Suppressor macrophage (primary cell): Measurements from ENCODE around the gene MRPL14.
"Not testable (repeated sequence)": the region's sequence is repeated elsewhere in the genome, so short reads cannot be mapped to it uniquely, and the experiment has no call there.

Experiments
- DNase-seq, 4 experiments: peaks; one replicate each; pipeline ENCODE4 v3.0.0-alpha.2; 2020 to 2022

The MRPL14 gene

GRCh38 chr6:44097782-44098317 is 29.4 kb downstream of the MRPL14 start:
- DNase-seq, result no peak

GRCh38 chr6:44096612-44097011 is 30.6 kb downstream of the MRPL14 start:
- peak; percentile 84 to 90 (median 87) for DNase-seq

GRCh38 chr6:44095243-44095623 is 32.0 kb downstream of the MRPL14 start:
- not testable (repeated sequence) for DNase-seq

- DNase-seq, result no peak
These were observed 32.6 kb downstream of the MRPL14 start for GRCh38 chr6:44094403-44095242.

GRCh38 chr6:44093750-44094402 is 33.4 kb downstream of the MRPL14 start:
- no peak for DNase-seq

- DNase-seq, result no peak
These were observed 34.2 kb downstream of the MRPL14 start for GRCh38 chr6:44093066-44093465.

- DNase-seq, result no peak
These were observed 35.0 kb downstream of the MRPL14 start for GRCh38 chr6:44091981-44092884.

- not testable (repeated sequence) for DNase-seq
These were observed 35.9 kb downstream of the MRPL14 start for GRCh38 chr6:44091356-44091755.

- DNase-seq, result no peak
These were observed 36.8 kb downstream of the MRPL14 start for GRCh38 chr6:44090465-44090864.

GRCh38 chr6:44088827-44089590 is 38.2 kb downstream of the MRPL14 start:
- no peak for DNase-seq

- DNase-seq, result no peak
These were observed 39.6 kb downstream of the MRPL14 start for GRCh38 chr6:44087623-44088022.

- DNase-seq, result no peak
These were observed 40.2 kb downstream of the MRPL14 start for GRCh38 chr6:44086931-44087574.

- DNase-seq, result no peak
These were observed 42.0 kb downstream of the MRPL14 start for GRCh38 chr6:44085219-44085618.

- no peak for DNase-seq
These were observed 42.8 kb downstream of the MRPL14 start for GRCh38 chr6:44084231-44085014.

- DNase-seq, result no peak
These were observed 44.4 kb downstream of the MRPL14 start for GRCh38 chr6:44082872-44083321.

- DNase-seq, result no peak
These were observed 45.5 kb downstream of the MRPL14 start for GRCh38 chr6:44081753-44082152.

- DNase-seq, result no peak
These were observed 46.4 kb downstream of the MRPL14 start for GRCh38 chr6:44080561-44081521.

GRCh38 chr6:44079672-44080071 is 47.6 kb downstream of the MRPL14 start:
- no peak for DNase-seq
